Testis (tissue), 3 donors: Measurements from ENCODE around the gene DIS3L2. TPM values are rescaled to one million over a fixed set of nuclear protein-coding genes. Genes with fewer than 3 reads are reported as not detected.

Experiments
- DNase-seq: peaks from one replicate; pipeline ENCODE4 v3.0.0-alpha.2; 2019
- H3K27ac ChIP-seq, 2 donors: fragments of 200-600 bp; sonication (generic); one replicate each; pipeline ENCODE4 v1.5.1; 2019
- H3K27me3 ChIP-seq: fragments of 200-600 bp; sonication (generic); one replicate; pipeline ENCODE4 v1.5.1; 2019
- H3K36me3 ChIP-seq: fragments of 200-600 bp; sonication (generic); one replicate; pipeline ENCODE4 v1.5.1; 2017; ENCODE audit warnings: low read depth; ENCODE audit errors: missing control alignments
- H3K4me1 ChIP-seq: fragments of 200-600 bp; sonication (generic); one replicate; pipeline ENCODE4 v1.5.1; 2019
- H3K4me3 ChIP-seq, 2 donors: fragments of 200-600 bp; sonication (generic); one replicate each; pipeline ENCODE4 v1.5.1; 2017 to 2019
- H3K9me3 ChIP-seq: fragments of 200-600 bp; sonication (generic); one replicate; pipeline ENCODE4 v1.5.1; 2017
- CTCF ChIP-seq, 3 experiments: fragments of 450-650 bp in 2 of 3; fragments of 200-600 bp in 1 of 3; sonication (generic) in 1 of 3; IDR thresholded peaks; one replicate each; pipeline ENCODE4 v1.5.1; 2016 to 2019; ENCODE audit warnings: antibody characterized with exemption in 3 of 3, mild to moderate bottlenecking in 2 of 3, moderate library complexity in 1 of 3
- POLR2A ChIP-seq: fragments of 450-650 bp; IDR thresholded peaks from one replicate; pipeline ENCODE4 v1.6.1; 2017; ENCODE audit warnings: antibody characterized with exemption, mild to moderate bottlenecking, moderate library complexity
- WGBS, 2 donors: methylation state at CpG; one replicate each; pipeline ENCODE4 v1.1.5; 2018; 5-methylcytosine and 5-hydroxymethylcytosine counted together
- intact Hi-C: fragments of 100-400 bp; cut with DNase I; formaldehyde crosslinking; loops from one replicate; pipeline ENCODE4 v1.15.1; 2023; ENCODE audit warnings: low total_unique reads
- polyA plus RNA-seq: library from polyadenylated mRNA; stranded (reverse); fragments of 350-450 nt; fragmentation: Illumina TruSeq; extraction: RNeasy Lipid Tissue Mini Kit (QIAGEN cat#74804); gene quantifications from one replicate; pipeline ENCODE4 v1.2.3, GENCODE V29; 2014; ENCODE audit warnings: low read depth, low replicate concordance; ENCODE audit not compliant: insufficient read depth
- total RNA-seq, 2 donors: library from RNA; depleted of rRNA; stranded (reverse); fragments of >200 nt; gene quantifications; one replicate each; pipeline ENCODE4 v1.2.3, GENCODE V29; 2016

DIS3L2 gene
- total and polyA plus RNA-seq, 3 donors from 2014 or later: 32.5 to 80.7 (median 70.4) TPM

- H3K4me3 ChIP-seq: no peak overlapping the region
- TF ChIP-seq POLR2A (no peak), CTCF (IDR thresholded peaks at IDR 0.05) (no peak)
- no peaks in the 10 kb centered on the region for H3K9me3 ChIP-seq
- H3K4me1 ChIP-seq: no peaks in the 10 kb centered on the region
- intact Hi-C loops: no loop called here
- H3K36me3 ChIP-seq: no peaks in the 10 kb centered on the region
- 93 to 95% methylated on average over 9 to 15 of the region's 15 CpGs for WGBS, 2 donors
- H3K27me3 ChIP-seq: no peaks in the 10 kb centered on the region
- H3K27ac ChIP-seq: no peak overlapping the region
- no peak for DNase-seq
These were observed 42.0 kb upstream of the DIS3L2 start for GRCh38 chr2:231919341-231920035.

- 84 to 90% methylated on average over 3 of the region's 3 CpGs for WGBS, 2 donors
- TF ChIP-seq CTCF (IDR thresholded peaks at IDR 0.05): no peak
- TF ChIP-seq POLR2A: no peak
- DNase-seq: no peak
- Histone ChIP-seq H3K9me3 (no peaks in the 10 kb centered on the region), H3K36me3 (no peaks in the 10 kb centered on the region), H3K27ac (no peak overlapping the region), H3K4me1 (no peaks in the 10 kb centered on the region), H3K27me3 (no peaks in the 10 kb centered on the region), H3K4me3 (no peak overlapping the region)
- intact Hi-C loops: no loop called here
These were observed 41.1 kb upstream of the DIS3L2 start for GRCh38 chr2:231920366-231920765.

- Histone ChIP-seq H3K4me1 (peaks cover under 1% of the 10 kb centered on the region), H3K27me3 (no peaks in the 10 kb centered on the region), H3K4me3 (no peak overlapping the region), H3K27ac (no peak overlapping the region), H3K9me3 (no peaks in the 10 kb centered on the region), H3K36me3 (no peaks in the 10 kb centered on the region)
- intact Hi-C loops: no loop called here
- TF ChIP-seq CTCF (IDR thresholded peaks at IDR 0.05): no peak
- TF ChIP-seq POLR2A: no peak
- no peak for DNase-seq
- WGBS, 2 donors: 77 to 79% methylated on average over 5 of the region's 5 CpGs
These were observed 40.7 kb upstream of the DIS3L2 start for GRCh38 chr2:231920795-231921194.

GRCh38 chr2:231922311-231923009, 39.1 kb upstream of the DIS3L2 start:
- TF ChIP-seq POLR2A: no peak
- no peak for TF ChIP-seq CTCF (IDR thresholded peaks at IDR 0.05)

More at GRCh38 chr2:231922311-231923009, 39.1 kb upstream of the DIS3L2 start:
- no peaks in the 10 kb centered on the region for H3K9me3 ChIP-seq
- H3K4me1 ChIP-seq: peaks cover 14% of the 10 kb centered on the region
- no peaks in the 10 kb centered on the region for H3K36me3 ChIP-seq
- H3K27ac ChIP-seq: no peak overlapping the region
- H3K27me3 ChIP-seq: no peaks in the 10 kb centered on the region
- no peak overlapping the region for H3K4me3 ChIP-seq
- intact Hi-C loops: no loop called here
- no peak for DNase-seq
- 88 to 93% methylated on average over 11 to 15 of the region's 15 CpGs for WGBS, 2 donors
